GM19035 (cell line): ENCODE data around the gene SCEL.
A peak's percentile ranks its signal among the peaks of the same experiment; 100 is the strongest.
"Not testable (repeated sequence)": the region's sequence is repeated elsewhere in the genome, so short reads cannot be mapped to it uniquely, and the experiment has no call there.

Experiments used
- ATAC-seq: cut with Tn5 transposase; IDR thresholded peaks from one replicate; pipeline ENCODE4 v1.9.1; 2021; ENCODE audit not compliant: unreplicated experiment

The SCEL gene

GRCh38 chr13:77535448-77535847 is at the start of gene SCEL:
TSS of gene SCEL (plus strand) at chr13:77535706. CDS start at chr13:77555876, 20,170 bp downstream.
- ATAC-seq, result no peak

- no peak for ATAC-seq
Measured at GRCh38 chr13:77489566-77490337, 45.8 kb upstream of the SCEL start.

- ATAC-seq, result peak; percentile 74
Measured at GRCh38 chr13:77492982-77493381, 42.5 kb upstream of the SCEL start.

GRCh38 chr13:77494226-77494625 is 41.3 kb upstream of the SCEL start:
- ATAC-seq, result no peak

- ATAC-seq, result no peak
Measured at GRCh38 chr13:77497350-77497749, 38.2 kb upstream of the SCEL start.

GRCh38 chr13:77497835-77498234 is 37.7 kb upstream of the SCEL start:
- no peak for ATAC-seq

- ATAC-seq, result peak; percentile 78
Measured at GRCh38 chr13:77502104-77502720, 33.3 kb upstream of the SCEL start.

- ATAC-seq, result no peak
Measured at GRCh38 chr13:77503398-77503797, 32.1 kb upstream of the SCEL start.

- ATAC-seq, result no peak
Measured at GRCh38 chr13:77506874-77507273, 28.6 kb upstream of the SCEL start.

GRCh38 chr13:77507931-77508776 is 27.4 kb upstream of the SCEL start:
- no peak for ATAC-seq

- ATAC-seq, result no peak
Measured at GRCh38 chr13:77508959-77509620, 26.4 kb upstream of the SCEL start.

- ATAC-seq, result no peak
Measured at GRCh38 chr13:77510156-77510555, 25.4 kb upstream of the SCEL start.

- no peak for ATAC-seq
Measured at GRCh38 chr13:77511552-77511951, 24.0 kb upstream of the SCEL start.

GRCh38 chr13:77513719-77514335 is 21.7 kb upstream of the SCEL start:
- ATAC-seq, result peak; percentile 68

GRCh38 chr13:77514336-77514726 is 21.2 kb upstream of the SCEL start:
- peak; percentile 87 for ATAC-seq

- ATAC-seq, result no peak
Measured at GRCh38 chr13:77515785-77516184, 19.7 kb upstream of the SCEL start.

- ATAC-seq, result no peak
Measured at GRCh38 chr13:77516342-77516789, 19.1 kb upstream of the SCEL start.

- ATAC-seq, result no peak
Measured at GRCh38 chr13:77518266-77518665, 17.2 kb upstream of the SCEL start.

- ATAC-seq, result not testable (repeated sequence)
Measured at GRCh38 chr13:77519396-77519795, 16.1 kb upstream of the SCEL start.

- ATAC-seq, result no peak
Measured at GRCh38 chr13:77519808-77520207, 15.7 kb upstream of the SCEL start.

GRCh38 chr13:77521194-77521593 is 14.3 kb upstream of the SCEL start:
- ATAC-seq, result no peak
